ENCODE measurements around the gene TUBB.

DNA sequence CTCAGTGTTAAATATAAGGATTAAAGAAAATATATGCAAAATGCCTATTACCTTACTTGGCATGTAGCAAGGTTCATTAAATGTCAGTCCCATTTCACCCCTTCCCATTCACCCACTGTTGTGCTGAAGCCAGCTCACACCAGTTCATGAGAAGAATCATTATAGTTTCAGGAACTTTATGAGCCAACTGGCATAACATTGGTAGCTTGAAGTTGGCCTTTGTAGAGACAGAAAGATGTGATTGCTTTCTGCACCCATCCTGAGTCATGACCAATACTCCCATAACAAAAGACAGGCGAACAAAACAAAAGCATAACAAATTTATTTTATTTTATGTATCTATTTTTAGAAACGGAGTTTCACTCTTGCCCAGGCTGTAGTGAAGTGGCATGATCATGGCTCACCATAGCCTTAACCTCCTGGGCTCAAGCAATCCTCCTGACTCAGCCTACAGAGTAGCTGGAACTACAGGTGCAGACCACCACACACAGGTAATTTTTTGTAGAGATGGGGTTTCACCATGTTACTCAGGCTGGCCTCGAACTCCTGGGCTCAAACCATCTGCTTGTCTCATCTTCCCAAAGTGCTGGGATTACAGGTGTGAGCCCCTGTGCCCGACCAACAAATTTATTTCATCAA is 41.8 kb downstream of the TUBB start:
- TF ChIP-seq, protein P1, sequence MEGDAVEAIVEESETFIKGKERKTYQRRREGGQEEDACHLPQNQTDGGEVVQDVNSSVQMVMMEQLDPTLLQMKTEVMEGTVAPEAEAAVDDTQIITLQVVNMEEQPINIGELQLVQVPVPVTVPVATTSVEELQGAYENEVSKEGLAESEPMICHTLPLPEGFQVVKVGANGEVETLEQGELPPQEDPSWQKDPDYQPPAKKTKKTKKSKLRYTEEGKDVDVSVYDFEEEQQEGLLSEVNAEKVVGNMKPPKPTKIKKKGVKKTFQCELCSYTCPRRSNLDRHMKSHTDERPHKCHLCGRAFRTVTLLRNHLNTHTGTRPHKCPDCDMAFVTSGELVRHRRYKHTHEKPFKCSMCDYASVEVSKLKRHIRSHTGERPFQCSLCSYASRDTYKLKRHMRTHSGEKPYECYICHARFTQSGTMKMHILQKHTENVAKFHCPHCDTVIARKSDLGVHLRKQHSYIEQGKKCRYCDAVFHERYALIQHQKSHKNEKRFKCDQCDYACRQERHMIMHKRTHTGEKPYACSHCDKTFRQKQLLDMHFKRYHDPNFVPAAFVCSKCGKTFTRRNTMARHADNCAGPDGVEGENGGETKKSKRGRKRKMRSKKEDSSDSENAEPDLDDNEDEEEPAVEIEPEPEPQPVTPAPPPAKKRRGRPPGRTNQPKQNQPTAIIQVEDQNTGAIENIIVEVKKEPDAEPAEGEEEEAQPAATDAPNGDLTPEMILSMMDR (IDR thresholded peaks at IDR 0.05; ENCODE audit: extremely low read depth in 1 of 2, insufficient read depth in 1 of 2, low read depth in 1 of 2, low read length in 2 of 2): no peak
- no peak for TF ChIP-seq EZH2 (IDR thresholded peaks at IDR 0.05; ENCODE audit: borderline replicate concordance, low read depth, low read length, severe bottlenecking)
- TF ChIP-seq POLR2A (IDR thresholded peaks at IDR 0.05; ENCODE audit: low read depth, low read length): no peak
- no peak for TF ChIP-seq POLR2AphosphoS5 (IDR thresholded peaks at IDR 0.05; ENCODE audit: insufficient read depth, low read depth, low read length)
- TF ChIP-seq GATA2 (IDR thresholded peaks at IDR 0.05; ENCODE audit: insufficient read depth, insufficient read length, low read depth, low read length): no peak
- TF ChIP-seq JUN (IDR thresholded peaks at IDR 0.05; ENCODE audit: borderline replicate concordance, insufficient read depth, insufficient read length, low read depth): no peak
- TF ChIP-seq, protein P2, sequence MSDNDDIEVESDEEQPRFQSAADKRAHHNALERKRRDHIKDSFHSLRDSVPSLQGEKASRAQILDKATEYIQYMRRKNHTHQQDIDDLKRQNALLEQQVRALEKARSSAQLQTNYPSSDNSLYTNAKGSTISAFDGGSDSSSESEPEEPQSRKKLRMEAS (IDR thresholded peaks at IDR 0.05; ENCODE audit: insufficient read depth, insufficient read length): no peak
